Inflammatory macrophage (primary cell): ENCODE measurements around the gene CD300LG.
"Not testable (repeated sequence)": the region's sequence is repeated elsewhere in the genome, so short reads cannot be mapped to it uniquely, and the experiment has no call there.

Experiments
- DNase-seq, 2 donors: peaks; one replicate each; pipeline ENCODE4 v3.0.0-alpha.2; 2020 to 2022
- total RNA-seq, 18 experiments: gene quantifications; one replicate each; lab custom pipeline; 2026; ENCODE audit warnings: mixed read lengths in 6 of 18, inconsistent platforms in 2 of 18; lab: John Stamatoyannopoulos, UW

The CD300LG gene, protein sequence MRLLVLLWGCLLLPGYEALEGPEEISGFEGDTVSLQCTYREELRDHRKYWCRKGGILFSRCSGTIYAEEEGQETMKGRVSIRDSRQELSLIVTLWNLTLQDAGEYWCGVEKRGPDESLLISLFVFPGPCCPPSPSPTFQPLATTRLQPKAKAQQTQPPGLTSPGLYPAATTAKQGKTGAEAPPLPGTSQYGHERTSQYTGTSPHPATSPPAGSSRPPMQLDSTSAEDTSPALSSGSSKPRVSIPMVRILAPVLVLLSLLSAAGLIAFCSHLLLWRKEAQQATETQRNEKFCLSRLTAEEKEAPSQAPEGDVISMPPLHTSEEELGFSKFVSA
- total RNA-seq: 0 to 0.24 (median 0) reads per million in 18 experiments

DNA sequence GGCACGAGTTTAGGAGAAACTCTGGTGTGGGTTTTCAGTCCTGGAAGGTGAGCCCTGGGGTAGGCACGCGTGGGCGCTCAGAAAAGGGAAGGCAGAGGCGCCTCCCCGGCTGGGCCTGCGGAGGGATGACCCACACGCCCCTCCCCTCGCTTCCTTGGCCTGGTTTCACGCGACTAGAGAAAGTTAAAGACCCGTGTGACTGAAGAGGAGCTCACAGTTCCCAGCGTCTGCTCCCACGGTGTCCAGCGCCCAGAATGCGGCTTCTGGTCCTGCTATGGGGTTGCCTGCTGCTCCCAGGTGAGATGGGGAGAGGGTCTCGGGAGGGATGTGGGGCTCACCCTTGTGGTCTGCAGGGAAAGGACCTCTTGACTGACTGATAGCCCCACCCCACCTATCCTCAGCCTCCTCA is at the start of gene CD300LG:
Gene CD300LG (plus strand): TSS at position 214 of the 409 bp plus-strand sequence. CDS start 41 bp downstream, at position 255.
- peak; percentile 54 to 71 for DNase-seq

DNA sequence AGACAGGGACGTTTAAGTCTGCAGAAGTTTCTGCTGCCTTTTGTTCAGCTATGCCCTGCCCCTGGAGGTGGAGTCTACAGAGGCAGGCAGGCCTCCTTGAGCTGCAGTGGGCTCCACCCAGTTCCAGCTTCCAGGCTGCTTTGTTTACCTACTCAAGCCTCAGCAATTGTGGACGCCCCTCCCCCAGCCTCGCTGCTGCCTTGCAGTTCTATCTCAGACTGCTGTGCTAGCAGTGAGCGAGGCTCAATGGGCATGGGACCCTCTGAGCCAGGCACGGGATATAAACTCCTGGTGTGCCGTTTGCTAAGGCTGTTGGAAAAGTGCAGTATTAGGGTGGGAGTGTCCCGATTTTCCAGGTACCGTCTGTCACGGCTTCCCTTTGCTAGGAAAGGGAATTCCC is 49.0 kb upstream of the CD300LG start:
- not testable (repeated sequence) for DNase-seq

DNA sequence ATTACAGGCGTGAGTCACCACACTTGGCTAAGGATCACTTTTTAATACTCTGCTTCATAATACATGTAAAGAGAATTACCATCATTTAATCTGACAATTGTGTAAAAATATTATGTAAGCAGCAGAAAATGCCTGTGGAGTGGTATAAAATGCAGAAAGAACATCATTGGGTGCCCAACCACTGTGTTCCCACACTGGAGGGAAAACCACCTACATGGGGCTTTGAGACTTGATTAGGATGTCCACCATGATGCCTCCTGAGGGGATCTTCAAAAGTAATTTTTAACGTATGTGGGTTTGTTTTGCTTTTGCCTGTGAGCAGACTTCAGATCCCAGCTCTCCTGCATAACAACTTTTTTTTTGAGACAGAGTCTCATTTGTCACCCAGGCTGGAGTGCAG is 47.9 kb upstream of the CD300LG start:
- DNase-seq: no peak

DNA sequence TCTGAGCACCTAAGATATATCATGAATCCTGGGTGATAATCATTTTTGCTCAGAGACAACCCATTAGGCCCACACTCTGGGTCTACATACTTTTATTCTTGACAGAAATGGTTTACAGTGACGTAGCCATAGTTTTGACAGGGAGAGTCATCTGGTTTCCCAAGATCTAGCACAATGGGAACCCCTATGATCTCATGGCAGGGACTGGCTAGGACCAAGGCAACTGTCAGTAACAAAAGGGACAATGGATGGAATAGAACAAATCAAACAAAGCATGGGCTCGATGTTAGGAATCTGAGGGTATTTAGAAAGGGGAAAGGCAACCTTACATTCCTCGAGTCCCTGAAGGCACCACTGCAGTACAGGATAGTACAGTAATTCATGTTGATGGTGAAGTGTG is 46.2 kb upstream of the CD300LG start:
- no peak for DNase-seq

DNA sequence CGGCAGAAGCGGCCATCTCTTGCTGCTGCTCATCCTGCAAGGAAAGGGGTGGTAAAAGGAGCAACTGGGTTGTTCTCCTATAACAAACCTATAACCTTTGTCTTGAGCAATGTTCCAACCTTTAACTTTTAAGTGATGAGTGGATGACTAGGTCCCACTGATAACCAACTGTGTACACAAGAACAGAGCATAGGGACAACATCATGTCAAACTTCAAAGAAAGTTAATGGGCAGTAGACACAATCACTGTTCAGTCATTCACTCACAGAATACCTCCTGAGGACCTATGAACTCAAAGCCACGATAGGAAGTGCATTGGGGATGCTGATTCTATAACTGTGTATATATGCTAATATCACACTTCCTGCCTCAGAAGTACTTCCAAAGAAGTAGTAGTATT is 45.1 kb upstream of the CD300LG start:
- no peak for DNase-seq

DNA sequence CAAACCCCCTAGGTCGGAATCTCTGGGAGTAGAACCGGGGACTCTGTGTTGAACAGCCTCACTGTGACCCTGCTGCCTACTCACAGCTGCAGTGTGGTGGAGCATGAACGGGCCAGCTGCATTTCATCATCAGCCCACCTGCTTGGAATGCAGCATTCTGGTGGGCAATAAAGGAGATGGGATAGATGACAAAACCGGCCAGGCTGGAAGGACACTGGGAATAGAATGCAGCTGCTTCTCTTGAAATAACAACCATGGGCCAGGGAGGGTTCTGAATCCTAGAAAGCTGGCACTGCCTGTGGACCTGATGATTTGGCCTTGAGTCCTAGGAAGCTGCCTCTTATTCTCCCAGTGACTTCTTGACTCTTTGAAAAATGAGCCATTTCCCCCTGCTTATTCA is 43.2 kb upstream of the CD300LG start:
- DNase-seq: no peak

DNA sequence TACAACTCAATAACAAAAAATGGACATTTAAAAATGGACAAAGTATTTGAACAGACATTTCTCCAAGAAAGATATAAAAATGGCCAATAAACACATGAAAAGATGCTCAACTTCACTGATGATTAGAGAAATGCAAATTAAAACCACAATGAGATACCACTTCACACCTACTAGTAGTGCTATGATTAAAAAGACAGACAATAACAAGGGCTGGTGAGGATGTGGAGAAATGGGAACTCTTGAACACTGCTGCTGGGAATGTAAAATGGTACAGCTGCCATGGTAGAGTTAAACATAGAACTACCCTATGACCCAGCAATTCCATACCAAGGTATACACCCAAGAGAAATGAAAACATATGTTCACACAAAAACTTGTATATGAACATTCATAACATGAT is 41.9 kb upstream of the CD300LG start:
- no peak for DNase-seq

DNA sequence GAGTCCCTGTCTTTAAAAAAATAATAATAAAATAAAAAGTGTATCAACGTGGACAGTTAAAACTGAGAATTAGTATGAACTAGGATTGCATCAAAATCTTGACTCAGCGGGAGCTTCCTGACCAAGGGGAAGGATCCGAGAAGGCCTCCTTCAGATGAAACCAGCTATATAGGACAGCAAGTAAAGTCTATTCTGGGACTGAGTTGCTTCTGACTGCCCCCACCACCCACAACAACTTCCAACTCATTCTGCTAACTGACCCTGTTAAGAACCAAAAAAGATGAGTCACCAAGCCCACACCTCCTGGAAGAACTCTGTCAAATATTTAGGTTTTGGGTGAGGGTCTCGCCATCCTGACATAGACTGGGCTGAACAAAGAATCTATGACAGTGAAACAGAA is 38.9 kb upstream of the CD300LG start:
- DNase-seq: peak; percentile 15 to 71

DNA sequence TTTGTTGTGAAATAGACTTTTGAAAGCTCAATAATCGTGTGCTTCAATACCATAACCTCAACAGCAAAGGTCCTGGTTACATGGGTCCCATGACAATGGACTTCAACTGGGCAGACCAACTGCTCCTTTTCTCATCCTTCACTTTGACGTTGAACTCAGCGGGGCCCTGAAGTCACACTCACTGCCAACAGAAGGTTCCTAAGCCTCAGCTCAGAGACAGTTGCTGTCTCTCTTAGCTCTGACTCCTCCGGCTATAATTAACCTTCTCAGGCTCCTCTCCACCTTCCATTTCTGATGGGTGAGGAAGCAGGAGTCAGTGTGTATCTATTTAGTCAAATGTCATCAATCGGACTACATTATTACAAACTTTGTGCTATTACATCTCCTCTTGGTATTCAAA is 37.9 kb upstream of the CD300LG start:
- DNase-seq: no peak

DNA sequence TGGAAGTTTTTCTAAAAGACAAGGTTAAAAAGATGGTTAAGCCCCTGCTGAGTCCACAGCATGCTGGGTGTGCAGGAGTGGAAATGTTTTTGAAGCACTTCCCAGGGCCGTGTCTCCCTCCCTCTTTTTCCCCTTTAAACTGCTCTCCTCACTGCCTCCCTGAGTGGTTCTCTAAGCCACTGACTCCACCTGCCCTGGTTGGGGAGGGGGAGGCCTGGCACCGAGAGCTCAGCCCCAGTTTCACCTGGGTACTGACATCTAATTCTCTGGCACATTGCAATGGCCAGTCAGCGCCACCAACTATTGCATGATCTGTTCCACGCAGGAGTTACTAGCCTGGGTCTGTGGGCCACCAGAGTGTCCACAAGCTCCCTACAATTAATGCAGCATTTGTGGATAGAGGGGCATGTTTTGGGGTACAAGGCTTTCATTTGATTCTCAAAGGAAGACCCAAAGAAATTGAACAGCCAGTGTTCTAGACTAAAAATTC is 36.7 kb upstream of the CD300LG start:
- DNase-seq: no peak

DNA sequence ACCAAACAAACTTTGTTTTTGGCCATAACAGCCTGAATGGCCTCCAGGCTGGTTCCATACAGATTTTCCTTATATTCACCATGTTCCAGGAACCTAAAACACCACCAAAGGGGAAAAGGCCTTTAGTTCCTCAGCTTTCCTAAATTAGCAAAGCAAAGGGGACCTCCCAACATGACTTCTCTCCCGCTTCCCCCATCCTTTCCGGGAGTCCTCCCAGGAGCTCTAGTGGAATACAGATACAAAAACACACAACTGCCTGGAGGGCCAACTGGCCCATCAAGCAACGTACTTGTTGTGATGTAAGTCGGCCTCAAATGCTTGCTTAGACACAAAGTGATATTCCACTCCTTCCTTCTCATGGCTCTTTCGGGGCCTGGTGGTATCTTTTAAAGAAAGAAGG is 36.2 kb upstream of the CD300LG start:
- no peak for DNase-seq

DNA sequence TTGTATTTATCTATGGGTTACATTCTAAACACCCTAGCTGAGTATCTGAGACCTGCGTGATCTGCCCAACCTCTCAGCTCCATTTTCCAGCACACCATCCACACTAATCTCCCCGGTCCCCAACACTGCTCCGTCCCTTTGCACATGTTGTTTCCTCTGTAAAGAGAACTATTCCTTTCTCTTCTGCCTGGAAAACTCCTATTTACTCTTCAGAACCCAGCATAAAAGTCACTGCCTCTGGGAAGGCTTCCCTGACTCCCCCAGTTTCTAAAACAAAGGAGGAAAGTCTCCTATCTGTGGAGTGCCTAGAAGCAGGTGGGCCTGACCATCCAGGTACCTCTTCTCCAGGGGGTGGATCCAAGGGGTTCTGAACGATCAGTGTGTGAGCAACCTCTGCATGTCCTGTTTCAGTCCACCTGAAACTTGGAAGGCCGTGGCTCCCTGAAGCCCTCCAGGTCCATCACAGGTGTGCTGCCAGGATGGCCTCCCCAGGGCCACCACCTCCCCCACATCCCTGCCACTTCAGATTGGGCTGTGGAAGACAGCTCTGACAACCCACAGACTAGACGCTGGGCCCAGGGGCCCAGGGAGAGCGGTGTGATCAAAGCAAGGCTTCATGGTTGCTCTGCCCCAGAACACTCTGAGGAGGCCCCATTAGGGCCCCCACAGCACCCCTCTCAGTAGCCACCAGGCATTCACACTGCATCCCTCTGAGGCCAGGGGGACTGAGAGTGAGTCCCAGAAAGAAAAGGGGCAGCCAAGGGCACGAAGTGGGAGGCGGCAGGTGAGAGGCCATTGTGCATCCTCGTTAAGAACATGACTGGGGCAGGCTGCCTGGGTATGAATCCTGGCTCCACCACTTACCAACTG is 34.3 kb upstream of the CD300LG start:
- DNase-seq: no peak

DNA sequence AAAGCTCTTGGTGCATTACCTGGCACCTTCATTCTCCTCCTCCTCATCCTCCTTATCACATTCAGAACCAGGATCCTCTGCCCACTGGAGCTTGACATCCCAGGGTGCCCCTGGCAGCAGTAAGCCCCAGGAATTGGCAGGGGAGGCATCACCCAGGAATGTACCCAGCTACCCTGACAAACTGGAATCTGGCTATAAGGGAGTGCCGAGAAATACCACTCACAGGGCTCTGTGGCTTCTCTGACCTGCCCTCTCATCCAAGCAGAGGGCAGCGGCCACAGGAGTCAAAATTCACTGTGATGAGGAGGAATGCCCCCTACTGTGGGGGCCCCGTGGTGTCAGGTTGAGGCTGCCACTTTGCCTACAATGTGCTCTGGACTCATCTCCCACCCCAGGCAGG is 33.6 kb upstream of the CD300LG start:
- no peak for DNase-seq

DNA sequence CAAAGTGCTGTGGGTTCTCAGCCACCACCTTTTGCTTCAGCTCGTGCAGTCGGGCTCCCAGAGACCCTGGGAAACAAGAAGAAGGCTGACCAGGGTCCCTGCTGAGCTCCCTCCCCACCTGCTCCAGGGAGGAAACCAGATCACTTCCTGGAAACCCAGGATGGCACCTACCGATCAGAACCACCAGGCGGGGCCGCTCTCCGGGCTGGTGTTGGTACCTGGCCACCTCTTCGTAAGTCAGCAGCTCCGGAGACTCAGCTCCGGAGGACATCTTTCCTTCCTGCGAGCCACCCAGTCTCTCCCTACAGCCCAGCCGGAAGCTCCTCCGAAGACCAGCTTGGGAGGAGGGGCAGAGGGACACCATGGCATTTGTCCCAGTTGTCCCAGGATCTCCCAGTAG is 33.0 kb upstream of the CD300LG start:
- no peak for DNase-seq

DNA sequence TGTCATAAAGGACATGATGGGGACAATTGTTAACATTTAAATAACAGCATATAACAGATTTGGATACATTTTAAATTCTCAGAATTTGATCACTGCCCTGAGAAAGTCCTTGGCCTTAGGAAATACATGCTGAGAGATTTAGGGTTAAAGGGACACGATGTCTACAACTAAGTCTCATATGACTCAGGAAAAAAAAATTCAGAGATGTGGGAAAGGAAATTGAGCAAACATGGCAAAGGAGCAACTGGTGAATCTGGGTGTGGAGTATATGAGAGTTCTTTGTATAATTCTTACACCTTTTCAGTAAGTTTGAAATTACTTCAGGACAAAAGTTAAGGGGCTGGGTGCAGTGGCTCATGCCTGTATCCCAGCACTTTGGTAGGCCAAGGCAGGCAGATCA is 32.3 kb upstream of the CD300LG start:
- peak; percentile 52 to 64 for DNase-seq

DNA sequence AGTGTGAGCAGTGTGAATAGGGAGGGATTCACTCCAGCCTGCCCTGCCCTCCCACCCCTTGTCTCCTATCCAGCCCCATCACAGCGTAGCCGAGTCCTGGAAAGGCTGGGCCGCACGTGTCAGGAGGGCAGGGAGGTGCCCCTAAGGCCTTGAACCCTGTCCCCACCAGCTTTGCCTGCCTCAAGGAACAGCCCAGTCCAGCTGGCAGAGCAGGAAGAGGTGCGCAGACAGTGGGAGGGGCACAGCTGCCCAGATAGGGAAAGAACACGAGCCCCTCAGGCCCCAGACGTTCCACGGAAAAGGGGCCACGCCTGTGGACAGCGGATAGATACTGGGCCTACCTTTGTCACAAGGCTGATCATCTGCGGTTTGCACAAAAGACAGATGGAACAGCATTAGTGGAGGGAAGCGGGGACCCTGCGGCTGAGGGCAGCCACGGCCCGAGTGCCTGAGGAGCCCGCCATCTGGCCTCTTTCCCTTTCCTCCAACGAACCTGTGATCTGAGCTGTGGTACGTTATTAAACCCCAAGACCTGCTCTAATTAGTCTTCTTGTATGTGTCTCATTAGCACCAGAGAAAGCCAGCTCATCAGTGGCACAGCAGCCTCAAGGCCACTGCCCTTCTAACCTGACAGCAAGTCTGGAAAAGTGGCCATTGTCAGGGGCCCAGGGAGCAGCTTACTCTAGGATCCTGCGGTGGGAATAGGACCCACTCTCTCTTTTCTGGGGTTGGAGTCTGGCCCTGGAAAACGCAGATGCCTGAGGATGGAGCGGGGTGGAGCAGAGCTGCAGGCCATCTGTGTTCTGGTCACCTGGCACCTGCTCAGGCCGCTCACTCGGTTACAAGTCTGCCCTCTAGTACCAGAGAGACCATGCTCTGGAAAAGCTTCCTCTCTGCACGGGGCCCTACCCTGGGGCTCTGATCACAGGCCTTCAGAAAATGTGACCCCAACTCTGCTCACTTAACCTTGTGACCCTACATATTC is 30.3 kb upstream of the CD300LG start:
- DNase-seq: no peak

DNA sequence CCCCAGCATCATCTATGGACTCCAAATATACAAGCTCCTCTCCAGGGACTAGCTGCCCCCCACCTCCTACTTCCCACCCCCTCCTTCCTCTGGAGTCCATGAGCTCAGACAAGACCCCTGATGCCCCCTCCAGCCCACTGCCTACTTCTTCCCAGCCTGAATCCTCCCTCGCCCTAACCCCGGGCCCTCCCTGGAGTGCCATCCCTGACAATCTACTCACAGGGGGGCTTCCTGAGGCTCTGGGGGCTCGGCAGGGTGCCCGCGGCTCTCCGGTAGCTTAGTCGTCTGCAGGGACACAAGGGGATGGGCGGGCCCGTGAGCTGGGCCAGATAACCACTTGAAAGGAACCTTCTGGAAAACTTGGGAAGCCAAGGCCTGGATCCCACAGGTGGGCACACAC is 29.1 kb upstream of the CD300LG start:
- DNase-seq: no peak

DNA sequence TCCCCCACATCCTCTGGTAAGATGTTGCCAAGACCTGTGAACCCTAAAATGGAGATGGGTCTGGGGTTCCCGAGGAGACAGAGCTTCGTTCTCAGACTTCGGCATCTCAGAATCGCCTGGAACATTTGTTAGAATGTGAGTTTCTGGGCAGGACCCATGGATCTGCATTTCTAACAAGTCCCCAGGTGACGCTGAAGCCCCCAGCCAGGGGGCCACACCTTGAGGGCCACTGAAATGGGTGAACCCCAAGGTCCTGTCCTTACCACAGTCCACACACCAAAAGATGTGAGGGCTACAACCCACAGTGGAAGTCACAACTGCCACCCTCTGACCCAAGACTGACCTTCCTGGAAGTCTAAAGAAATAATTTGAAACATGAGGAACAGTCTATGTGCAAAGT is 28.0 kb upstream of the CD300LG start:
- DNase-seq: peak; percentile 14 to 34

DNA sequence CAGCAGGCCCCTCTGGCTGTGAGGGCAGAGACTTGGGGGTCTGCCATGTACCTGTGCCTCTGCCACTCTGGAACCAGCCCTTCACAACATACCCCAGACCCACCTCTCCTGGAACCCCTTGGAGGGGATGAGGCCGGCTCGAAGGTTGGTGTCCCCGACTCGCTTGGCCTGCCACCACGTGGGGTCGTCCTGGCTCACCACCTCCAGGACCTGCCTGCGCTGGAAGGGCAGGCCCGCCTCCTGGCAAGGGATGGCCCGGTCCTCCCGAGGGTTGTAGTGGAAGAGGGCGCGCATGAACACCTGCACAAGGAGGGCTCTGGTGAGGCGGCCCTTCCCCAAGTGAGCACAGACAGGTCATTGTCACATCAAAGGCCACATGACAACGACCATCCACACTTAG is 26.2 kb upstream of the CD300LG start:
- no peak for DNase-seq

DNA sequence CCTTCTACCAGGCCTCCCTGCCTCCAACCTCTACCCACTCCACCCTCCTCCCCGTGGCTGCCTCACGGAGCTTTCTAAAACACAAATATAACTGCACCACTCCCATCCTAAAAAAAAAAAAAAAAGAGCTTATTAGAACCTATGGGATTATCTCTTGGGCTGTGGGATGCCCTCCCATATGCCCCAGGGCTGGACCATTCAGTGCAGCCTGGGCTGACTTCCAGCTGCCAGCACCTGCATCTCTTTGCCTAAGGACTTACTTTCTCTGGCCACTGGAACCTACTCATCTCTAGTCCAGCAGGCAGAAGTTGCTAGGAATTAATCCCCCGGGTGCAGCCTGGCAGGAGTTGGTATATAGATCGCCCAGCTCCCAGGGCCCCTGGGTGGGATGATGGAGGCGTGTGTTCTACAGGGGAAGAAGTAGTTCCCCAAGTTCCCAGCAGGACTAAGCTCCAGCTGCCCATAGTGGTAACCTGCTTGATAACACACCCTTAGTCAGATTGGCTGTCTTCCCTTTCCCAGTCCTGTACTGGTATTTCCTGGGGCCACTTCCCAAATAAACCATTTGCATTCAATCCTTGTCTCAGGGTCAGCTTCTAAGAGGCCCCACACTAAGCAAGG is 24.3 kb upstream of the CD300LG start:
- DNase-seq: no peak

DNA sequence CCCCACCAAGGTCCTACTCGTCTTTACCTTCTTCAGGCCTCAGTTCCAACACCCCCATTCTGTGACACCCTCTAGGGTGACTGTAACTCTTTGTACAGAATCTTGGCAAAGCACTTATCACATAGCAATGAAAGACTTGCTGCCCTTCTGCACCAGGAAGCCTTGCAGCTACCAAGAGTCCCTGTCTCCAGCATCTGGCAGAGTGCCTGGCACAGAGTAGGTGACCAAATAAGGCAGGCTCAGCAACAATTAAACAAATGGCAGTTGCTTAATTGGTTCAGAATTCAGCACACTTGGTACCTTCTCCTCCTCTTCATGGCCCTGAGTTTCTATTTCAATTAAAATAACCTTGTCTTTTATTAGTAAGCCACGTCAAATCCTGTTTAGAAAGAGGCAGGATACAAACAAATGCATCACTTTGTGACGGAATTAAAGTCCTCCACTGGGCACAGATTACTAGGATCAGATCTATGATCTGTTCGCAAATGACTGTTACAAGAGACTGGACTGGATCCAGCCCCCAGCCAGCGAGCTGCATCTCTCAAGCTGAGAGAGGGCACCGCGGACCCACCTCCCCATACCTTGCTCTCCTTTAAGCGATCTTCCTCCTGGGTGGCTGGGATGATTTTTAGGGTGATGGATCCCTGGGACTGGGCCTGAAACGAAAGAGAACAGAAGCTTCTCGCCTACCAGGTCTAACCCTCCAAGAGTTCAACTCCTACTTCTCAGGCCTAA is 23.5 kb upstream of the CD300LG start:
- no peak for DNase-seq
